Subcutaneous adipose tissue (tissue), 4 donors: Measurements from ENCODE around the gene LRP1. TPM values are rescaled to one million over a fixed set of nuclear protein-coding genes. Genes with fewer than 3 reads are reported as not detected.

Experiments used
- total RNA-seq, 4 donors: library from RNA; depleted of rRNA; stranded (reverse); fragments of >200 nt; gene quantifications; one replicate each; pipeline ENCODE4 v1.1.0, GENCODE V29; 2016
- TF ChIP-seq, protein P1 (sequence below): fragments of 450-650 bp; IDR thresholded peaks from one replicate; pipeline ENCODE4 v1.5.1; 2016; ENCODE audit warnings: low read depth, mild to moderate bottlenecking, control low read depth, antibody characterized with exemption, moderate library complexity

Gene LRP1
- total RNA-seq, 4 donors from 2014 or later, result 301 to 814 (median 762) TPM

DNA sequence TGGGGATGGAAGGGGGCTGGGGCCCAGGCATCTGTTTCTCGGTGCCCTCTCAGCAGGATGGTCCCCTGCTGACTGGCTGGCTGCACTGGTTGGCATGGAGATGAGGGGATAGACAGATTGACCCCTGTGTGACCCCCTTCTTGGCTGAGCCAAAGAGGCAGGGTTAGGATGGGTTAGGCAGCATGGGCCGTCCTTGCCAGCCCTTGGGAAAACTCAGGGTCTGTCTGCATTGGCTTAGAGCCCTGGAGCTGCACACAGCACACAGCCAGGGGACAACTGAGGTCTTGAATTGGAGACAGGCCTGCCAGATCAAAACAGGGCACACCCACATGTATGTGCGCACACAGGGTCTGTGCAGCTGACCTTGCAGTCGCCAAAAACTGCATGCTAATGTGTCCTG, 30.4 kb downstream of the LRP1 start:
- TF ChIP-seq, protein P1, sequence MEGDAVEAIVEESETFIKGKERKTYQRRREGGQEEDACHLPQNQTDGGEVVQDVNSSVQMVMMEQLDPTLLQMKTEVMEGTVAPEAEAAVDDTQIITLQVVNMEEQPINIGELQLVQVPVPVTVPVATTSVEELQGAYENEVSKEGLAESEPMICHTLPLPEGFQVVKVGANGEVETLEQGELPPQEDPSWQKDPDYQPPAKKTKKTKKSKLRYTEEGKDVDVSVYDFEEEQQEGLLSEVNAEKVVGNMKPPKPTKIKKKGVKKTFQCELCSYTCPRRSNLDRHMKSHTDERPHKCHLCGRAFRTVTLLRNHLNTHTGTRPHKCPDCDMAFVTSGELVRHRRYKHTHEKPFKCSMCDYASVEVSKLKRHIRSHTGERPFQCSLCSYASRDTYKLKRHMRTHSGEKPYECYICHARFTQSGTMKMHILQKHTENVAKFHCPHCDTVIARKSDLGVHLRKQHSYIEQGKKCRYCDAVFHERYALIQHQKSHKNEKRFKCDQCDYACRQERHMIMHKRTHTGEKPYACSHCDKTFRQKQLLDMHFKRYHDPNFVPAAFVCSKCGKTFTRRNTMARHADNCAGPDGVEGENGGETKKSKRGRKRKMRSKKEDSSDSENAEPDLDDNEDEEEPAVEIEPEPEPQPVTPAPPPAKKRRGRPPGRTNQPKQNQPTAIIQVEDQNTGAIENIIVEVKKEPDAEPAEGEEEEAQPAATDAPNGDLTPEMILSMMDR, result no peak

DNA sequence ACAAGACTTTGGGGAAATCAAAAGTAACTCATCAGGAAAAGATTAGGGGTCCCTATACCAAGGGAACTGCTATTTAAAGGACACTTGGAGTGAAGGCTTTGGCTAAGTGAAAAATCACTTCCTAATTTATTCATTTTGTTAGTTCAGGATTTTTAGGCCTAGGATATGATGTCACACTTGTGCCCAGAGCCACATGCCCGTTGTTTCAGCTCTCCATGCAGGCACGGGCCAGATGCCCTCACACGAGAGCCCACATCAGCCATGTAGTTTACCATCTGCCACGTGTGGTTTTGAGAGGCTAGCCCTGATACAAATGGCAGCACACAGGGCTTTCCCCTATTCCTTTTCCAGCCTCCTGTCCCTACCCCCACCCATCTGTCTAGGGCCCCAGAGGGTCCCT, 31.0 kb downstream of the LRP1 start:
- TF ChIP-seq, protein P1, result no peak

DNA sequence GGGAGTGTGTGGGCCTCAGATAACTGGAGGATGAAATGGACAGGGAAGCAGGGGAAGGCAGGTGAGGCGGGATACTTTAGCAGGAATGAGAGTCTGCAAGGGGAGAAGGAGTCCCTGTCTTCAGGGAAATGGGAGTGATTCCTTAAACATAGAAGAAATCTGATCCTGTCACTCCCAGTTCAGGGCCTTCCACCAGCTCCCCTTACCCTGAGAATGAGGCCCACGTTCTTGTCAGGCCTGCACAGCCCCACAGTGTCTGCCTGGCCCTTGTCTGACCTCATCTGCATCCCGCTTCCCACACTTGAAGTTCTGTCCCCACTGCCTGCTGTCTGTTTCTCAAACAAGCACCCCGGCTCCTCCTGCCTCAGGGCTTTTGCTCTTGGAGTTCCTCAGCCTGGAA, 31.8 kb downstream of the LRP1 start:
- TF ChIP-seq, protein P1, result no peak

GRCh38 chr12:57160741-57161140, 32.5 kb downstream of the LRP1 start:
- TF ChIP-seq, protein P1, result no peak

DNA sequence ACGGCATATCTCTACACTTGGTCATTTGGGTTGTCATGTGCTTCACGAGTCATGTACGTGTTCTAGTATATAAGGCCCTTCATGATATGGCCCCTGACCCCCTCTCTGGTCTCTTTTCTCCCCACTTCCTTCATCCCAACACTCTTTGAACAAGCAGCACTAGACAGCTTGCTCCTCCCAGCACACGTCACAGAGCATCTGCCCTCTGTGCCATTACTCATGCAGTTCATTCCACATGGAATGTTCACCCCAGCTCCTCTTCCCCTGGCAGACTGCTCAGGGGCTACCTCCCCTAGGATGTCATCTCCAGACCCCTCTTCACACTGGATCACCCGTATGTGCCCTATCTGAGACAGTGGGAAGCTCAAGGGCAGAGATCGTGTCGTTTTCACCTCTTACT, 33.2 kb downstream of the LRP1 start:
- TF ChIP-seq, protein P1, result no peak

- TF ChIP-seq, protein P1, result no peak
Observed at GRCh38 chr12:57162553-57163125, 34.4 kb downstream of the LRP1 start.

- TF ChIP-seq, protein P1, result no peak
Observed at GRCh38 chr12:57164454-57164853, 36.2 kb downstream of the LRP1 start.
